Neural progenitor cell (in vitro differentiated cells): ENCODE measurements around the gene CRNKL1.

Source experiments
- CTCF ChIP-seq: fragments of 200-600 bp; sonication (generic); IDR thresholded peaks from 2 replicates; pipeline ENCODE4 v1.5.1; 2017; ENCODE audit warnings: antibody characterized with exemption, mild to moderate bottlenecking
- EZH2 ChIP-seq: fragments of 200-600 bp; sonication (generic); IDR thresholded peaks from 2 replicates; pipeline ENCODE4 v1.6.1; 2017; ENCODE audit warnings: antibody characterized with exemption, mild to moderate bottlenecking, moderate library complexity
- EZH2phosphoT487 ChIP-seq: fragments of 200-600 bp; sonication (generic); IDR thresholded peaks from 2 replicates; pipeline ENCODE4 v1.6.1; 2017; ENCODE audit warnings: antibody characterized with exemption

- TF ChIP-seq CTCF, result no peak
- TF ChIP-seq EZH2phosphoT487, result no peak
- TF ChIP-seq EZH2, result no peak
Measured at GRCh38 chr20:20039752-20040387, 12.4 kb downstream of the CRNKL1 start.
